Stimulated activated CD8-positive, alpha-beta memory T cell treated with anti-CD3 and anti-CD28 coated beads, Interleukin-15, amount 100 ng/mL, for 24 hours (primary cell): ENCODE data around the gene MRPL37.
"Not testable (repeated sequence)": the region's sequence is repeated elsewhere in the genome, so short reads cannot be mapped to it uniquely, and the experiment has no call there.

Experiments
- DNase-seq: peaks from one replicate; pipeline ENCODE4 v3.0.0-alpha.2; 2020; ENCODE audit warnings: low read depth

MRPL37 gene

GRCh38 chr1:54172614-54173599 lies 27.1 kb upstream of the MRPL37 start:
- DNase-seq, result no peak

GRCh38 chr1:54173681-54174080 lies 26.3 kb upstream of the MRPL37 start:
- DNase-seq, result no peak

DNA sequence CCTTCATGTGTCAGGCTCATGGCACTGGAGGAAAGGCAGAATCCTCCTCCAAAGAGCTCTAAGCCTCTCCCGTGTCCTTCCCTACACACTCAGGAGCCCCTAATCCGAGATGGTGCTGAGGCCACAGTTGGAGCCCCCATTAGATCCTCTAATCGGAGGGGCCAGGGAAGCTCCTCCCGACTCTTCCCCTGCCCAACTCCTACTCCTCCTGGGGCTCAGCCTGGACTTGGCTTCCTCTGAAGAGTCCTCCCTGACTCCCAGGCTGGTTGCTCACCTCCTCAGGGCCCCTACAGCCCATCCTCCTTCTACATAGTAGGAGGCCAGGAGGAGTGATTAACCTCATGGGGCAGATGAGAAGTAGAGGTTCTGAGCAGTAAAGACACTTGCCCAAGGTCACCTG lies 25.9 kb upstream of the MRPL37 start:
- no peak for DNase-seq

DNA sequence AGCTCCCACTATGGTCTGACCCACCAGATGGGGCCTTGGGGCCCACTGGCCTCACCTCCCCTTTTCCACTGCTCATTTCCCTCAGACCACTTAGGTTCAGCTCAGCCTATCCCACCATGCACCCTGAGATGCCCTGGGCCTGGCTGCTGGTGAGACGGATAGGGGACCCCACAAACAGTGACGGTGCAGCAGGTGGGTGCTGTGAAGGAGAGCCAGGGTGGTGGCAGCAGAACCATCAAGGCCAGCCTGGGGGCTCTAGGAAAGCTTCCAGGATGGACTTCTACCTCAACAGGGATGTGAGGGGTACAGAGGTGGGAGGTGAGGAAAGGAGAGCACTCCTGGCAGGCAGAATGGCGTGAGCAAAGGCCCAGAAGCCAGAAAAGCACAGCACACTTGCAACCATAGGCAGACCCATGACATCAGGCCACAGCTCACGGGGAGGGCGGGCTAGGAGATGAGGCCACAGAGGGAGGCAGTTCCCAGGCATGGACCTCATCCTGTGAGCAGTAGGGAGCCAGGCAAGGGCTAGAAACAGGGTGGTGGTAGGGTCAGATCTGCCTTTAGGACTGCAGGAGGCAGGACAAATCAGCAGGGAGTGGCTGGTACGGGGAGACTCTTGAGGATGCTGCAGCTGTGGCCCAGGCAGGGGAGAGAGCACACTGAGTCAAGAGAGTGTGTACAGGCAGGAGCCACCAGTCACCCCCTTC lies 23.2 kb upstream of the MRPL37 start:
- DNase-seq, result no peak

GRCh38 chr1:54177726-54178125 lies 22.2 kb upstream of the MRPL37 start:
- DNase-seq, result no peak

DNA sequence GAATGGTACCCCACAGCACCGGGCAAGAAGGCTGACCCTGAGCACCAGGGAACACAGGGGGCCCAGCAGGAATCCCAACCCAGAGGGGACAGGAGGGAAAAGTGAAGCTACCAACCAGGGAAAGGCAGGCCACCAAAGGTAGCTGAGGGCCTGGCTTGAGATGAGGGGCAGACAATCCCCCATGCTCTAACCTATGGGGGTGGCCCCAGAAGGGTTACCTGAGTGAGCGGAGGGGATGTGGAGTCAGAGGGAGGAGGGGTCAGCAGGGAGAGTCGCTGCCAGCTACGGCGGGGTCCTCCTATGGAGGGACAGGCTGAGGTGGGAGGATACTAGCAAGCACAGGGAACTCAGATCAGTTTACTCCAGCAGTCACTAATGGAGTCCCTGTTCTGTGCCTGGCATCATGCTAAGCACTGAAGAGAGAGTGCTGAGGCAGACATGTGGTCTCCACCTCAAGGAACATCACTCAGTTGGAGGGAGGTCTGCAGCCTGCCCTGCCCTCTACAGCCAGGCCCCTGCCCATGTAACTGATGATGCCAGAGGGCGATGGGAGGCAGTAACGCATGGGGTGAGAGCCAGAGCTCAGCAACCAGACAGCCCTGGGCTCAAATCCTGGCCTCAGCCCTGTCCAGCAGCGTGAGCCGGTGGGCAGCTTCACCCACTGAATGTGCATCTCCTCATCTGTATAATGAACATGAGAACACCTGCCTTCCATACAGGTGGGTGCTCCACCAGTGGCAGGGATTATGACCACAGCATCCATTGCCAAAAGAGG lies 21.5 kb upstream of the MRPL37 start:
- no peak for DNase-seq

DNA sequence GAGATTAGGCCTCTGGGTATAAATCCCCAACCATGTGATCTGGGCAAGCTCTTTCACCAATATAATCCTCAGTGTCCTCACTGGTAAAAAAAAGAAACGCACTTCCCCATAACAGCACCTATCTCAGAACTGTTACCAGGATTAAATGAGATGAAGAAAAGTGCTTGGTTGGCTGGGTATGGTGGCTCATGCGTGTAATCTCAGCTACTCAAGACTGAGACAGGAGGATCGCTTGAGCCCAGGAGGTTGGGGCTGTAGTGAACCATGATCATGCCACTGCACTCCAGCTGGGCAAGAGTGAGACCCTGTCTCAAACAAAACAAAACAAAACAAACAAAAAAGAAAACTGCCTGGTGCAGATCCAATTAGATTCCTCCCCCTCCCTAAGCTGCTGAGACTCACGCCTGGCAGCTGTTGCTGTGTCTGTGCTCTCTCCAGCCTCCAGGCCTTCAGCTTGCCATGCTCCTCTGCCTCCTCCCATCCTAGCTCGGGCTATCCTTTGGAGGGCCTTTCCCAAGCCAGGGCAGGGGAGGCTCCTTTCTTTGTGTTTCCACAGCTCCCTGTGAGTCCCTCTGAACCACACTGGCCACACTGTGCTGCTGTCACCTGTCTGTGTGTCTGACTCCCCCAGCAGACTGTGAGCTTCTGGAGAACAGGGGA lies 19.1 kb upstream of the MRPL37 start:
- DNase-seq, result no peak

DNA sequence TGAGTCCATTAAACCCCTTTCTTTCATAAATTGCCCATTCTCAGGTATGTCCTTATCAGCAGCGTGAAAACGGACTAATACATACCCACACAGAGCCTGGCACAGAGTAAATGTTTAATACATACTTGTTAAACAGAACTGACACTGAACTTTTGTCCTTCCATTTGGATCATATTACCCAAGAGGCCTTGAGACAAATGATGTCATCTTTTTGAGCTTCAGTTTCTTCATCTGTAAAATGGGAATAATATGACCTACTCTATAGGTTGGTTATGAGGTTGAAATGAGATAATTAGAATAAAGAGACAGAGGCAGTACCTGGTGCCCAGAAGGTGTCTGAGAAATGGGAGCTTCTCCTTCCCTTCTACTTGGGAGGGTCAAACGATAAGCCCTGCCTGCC lies 13.9 kb upstream of the MRPL37 start:
- DNase-seq, result no peak

DNA sequence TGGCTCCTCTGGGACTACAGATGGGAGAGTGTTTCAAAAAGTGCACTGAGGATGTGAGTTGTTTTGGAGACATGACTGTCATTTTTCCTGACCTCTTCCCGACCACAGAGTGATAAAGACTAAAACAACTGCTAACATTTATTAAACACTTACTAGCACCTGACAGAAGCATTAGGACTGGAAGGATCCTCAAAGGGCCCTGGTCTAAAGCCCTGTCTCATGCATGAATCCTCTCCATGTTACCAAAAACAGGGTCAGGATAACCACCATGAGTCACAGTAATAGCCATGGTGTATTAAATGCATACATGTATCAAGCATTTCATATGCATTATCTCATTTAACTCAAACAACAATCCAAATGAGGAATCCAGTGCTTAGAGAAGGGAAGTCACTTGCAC lies 11.7 kb upstream of the MRPL37 start:
- DNase-seq, result no peak

DNA sequence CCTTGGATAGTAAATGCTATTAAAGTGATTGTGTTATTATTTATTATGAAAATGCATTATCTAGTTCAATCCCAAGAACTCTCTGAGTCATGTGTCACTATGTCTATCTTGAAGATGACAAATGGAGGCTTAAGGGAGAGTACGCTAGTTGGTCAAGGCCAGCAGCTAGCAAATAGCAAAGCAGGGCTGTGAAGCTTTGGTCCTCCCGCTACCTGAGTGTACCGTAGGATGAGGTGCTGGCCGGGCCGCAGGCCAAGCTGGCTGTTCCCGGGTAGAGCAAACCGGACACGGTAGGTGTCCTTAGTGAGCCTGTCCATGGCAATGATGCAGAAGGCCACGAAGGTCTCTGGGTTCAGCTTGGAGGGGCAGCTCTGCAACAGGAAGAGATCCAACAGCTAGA lies 9.4 kb upstream of the MRPL37 start:
- DNase-seq, result no peak

DNA sequence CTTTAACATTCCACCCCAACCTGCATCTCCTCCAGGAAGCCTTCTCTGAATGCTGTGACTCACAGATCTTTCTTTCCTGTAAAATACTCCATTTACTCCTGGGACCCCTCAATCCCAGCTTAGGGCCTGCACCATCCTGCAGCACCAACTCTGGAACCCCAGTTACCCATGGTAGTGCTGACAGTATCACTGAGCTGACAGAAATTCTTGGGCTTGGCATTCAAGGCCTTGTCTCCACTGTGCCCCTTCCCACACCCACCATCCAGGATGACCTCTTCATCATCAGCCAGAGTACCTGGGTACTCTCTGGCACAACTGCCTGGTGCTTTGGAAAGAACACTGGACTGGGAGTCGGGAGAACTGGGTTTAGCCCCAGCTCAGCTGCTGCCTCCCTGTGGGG lies 8.4 kb upstream of the MRPL37 start:
- no peak for DNase-seq

GRCh38 chr1:54193453-54193852 lies 6.5 kb upstream of the MRPL37 start:
- no peak for DNase-seq

DNA sequence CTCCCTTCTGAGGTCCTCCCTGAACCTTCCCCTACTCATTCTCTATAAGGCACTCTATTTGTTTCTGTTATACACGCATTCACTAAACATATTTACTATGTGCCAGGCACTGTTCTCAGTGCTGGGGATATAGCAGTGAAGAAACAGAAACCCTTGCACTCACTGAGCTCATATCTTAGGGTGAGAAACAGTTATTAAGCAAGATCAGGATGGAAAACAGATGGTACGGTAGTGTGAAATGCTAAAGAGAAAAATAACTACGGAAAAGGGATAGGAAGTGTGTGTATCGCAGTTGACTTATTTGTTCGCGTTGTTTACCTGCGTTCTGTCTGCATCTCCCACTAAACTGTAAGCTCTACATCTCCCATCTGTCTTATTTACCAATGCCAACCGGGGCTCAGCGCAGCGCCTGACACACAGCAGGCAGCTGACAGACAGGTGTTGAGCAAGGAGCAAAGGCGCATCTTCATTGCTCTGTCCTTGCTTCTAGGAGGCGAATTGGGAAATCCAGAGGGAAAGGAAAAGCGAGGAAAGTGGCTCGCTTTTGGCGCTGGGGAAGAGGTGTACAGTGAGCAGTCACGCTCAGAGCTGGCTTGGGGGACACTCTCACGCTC lies 709 bp upstream of the MRPL37 start:
- DNase-seq, result no peak

DNA sequence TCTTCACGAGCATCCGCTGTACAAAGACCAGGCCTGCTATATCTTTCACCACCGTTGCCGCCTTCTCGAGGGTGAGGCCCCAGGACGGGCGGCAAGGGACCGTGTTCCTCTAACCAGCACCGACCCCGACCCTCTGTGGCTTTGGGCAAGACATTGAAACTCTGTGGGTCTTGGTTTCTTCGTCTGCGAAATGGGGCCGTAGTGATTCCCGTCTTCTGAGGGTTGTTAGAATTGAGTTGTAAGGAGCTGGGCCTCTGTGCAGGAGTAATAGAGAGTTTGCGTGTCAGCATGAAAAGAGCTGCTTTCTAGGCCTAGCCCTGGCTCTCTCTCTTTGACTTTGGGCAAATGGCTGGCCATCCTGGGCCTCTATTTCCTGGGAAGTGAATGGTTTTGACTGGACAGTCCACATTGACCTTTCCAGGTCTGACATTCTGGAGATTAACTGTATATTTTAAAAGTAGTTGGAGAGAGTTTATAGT lies 591 bp downstream of the MRPL37 start:
- DNase-seq, result no peak

GRCh38 chr1:54204199-54204598 lies 4.2 kb downstream of the MRPL37 start:
- no peak for DNase-seq

- DNase-seq, result no peak
Observed at GRCh38 chr1:54207287-54207686, 7.3 kb downstream of the MRPL37 start.

GRCh38 chr1:54207896-54208295 lies 7.9 kb downstream of the MRPL37 start:
- DNase-seq, result not testable (repeated sequence)

GRCh38 chr1:54212872-54213271 lies 12.9 kb downstream of the MRPL37 start:
- no peak for DNase-seq

GRCh38 chr1:54215523-54215922 lies 15.6 kb downstream of the MRPL37 start:
- no peak for DNase-seq

- DNase-seq, result no peak
Observed at GRCh38 chr1:54218883-54219687, 19.1 kb downstream of the MRPL37 start.

GRCh38 chr1:54219688-54220003 lies 19.7 kb downstream of the MRPL37 start:
- DNase-seq, result no peak
